ENCODE measurements around the gene EIF2AK2.

GRCh38 chr2:37191747-37192146, 35.0 kb upstream of the EIF2AK2 start:
- TF ChIP-seq EZH2 (IDR thresholded peaks at IDR 0.05) (no peak), POLR2AphosphoS5 (IDR thresholded peaks at IDR 0.05; ENCODE audit: borderline replicate concordance, low read depth, low read length) (no peak), FOXP2 (optimal IDR thresholded peaks at IDR 0.05; ENCODE audit: control extremely low read depth, extremely low read length, insufficient read depth) (no peak)
